GM23338 (cell line): ENCODE data around the gene TSPY10. TPM values are rescaled to one million over a fixed set of nuclear protein-coding genes. Genes with fewer than 3 reads are reported as not detected.
"Not testable (repeated sequence)": the region's sequence is repeated elsewhere in the genome, so short reads cannot be mapped to it uniquely, and the experiment has no call there.

ENCODE experiments used
- ATAC-seq: fragments of 200-7000 bp; cut with Tn5 transposase; 3 replicates; pipeline ENCODE4 v1.9.1; 2020
- DNase-seq: peaks from one replicate; pipeline ENCODE4 v3.0.0-alpha.2; 2015; ENCODE audit warnings: low spot score
- H2AFZ ChIP-seq: fragments of 200-600 bp; sonication (generic); 2 replicates; pipeline ENCODE4 v1.8.0; 2016; ENCODE audit warnings: antibody characterized with exemption, mild to moderate bottlenecking, moderate library complexity
- H3F3A ChIP-seq: fragments of 200-600 bp; sonication (generic); replicated peaks from 2 replicates; pipeline ENCODE4 v1.8.0; 2017; ENCODE audit warnings: antibody characterized with exemption, mixed run types, low read depth
- H3K27ac ChIP-seq: fragments of 200-600 bp; sonication (generic); 2 replicates; pipeline ENCODE4 v1.6.1; 2016; ENCODE audit warnings: low read depth
- H3K27me3 ChIP-seq: fragments of 200-600 bp; sonication (generic); 2 replicates; pipeline ENCODE4 v1.8.0; 2016; ENCODE audit warnings: mild to moderate bottlenecking, mixed run types, moderate library complexity; ENCODE audit not compliant: insufficient read depth
- H3K36me3 ChIP-seq: fragments of 200-600 bp; sonication (generic); 2 replicates; pipeline ENCODE4 v1.8.0; 2016; ENCODE audit warnings: mild to moderate bottlenecking; ENCODE audit not compliant: insufficient read depth
- H3K4me1 ChIP-seq: fragments of 200-600 bp; sonication (generic); 2 replicates; pipeline ENCODE4 v1.8.0; 2016; ENCODE audit warnings: mild to moderate bottlenecking, moderate library complexity; ENCODE audit not compliant: insufficient read depth
- H3K4me2 ChIP-seq: fragments of 200-600 bp; sonication (generic); 2 replicates; pipeline ENCODE4 v1.7.1; 2017; ENCODE audit warnings: mixed run types
- H3K4me3 ChIP-seq: fragments of 200-600 bp; sonication (generic); 2 replicates; pipeline ENCODE4 v1.6.1; 2016; ENCODE audit warnings: mixed run types
- H3K79me2 ChIP-seq: fragments of 200-600 bp; sonication (generic); replicated peaks from 2 replicates; pipeline ENCODE4 v1.8.0; 2017; ENCODE audit warnings: mild to moderate bottlenecking; ENCODE audit not compliant: insufficient read depth
- H3K9me2 ChIP-seq: fragments of 200-600 bp; sonication (generic); 2 replicates; pipeline ENCODE4 v1.8.0; 2017; ENCODE audit not compliant: insufficient read depth
- H4K20me1 ChIP-seq: fragments of 200-600 bp; sonication (generic); replicated peaks from 2 replicates; pipeline ENCODE4 v1.8.0; 2017; ENCODE audit warnings: mild to moderate bottlenecking; ENCODE audit not compliant: insufficient read depth
- H3K27ac Mint-ChIP-seq: 2 replicates; pipeline ENCODE4 v1.8.0; 2020; ENCODE audit warnings: inconsistent platforms, mild to moderate bottlenecking, moderate library complexity, mixed read lengths
- H3K27me3 Mint-ChIP-seq: 3 replicates; pipeline ENCODE4 v1.8.0; 2022; ENCODE audit warnings: low read depth, mild to moderate bottlenecking, moderate library complexity, mixed read lengths, inconsistent platforms; ENCODE audit not compliant: insufficient read depth, poor library complexity
- H3K36me3 Mint-ChIP-seq: 3 replicates; pipeline ENCODE4 v1.8.0; 2021; ENCODE audit warnings: low read depth, mild to moderate bottlenecking, inconsistent platforms, moderate library complexity, mixed read lengths
- H3K4me1 Mint-ChIP-seq: 3 replicates; pipeline ENCODE4 v1.8.0; 2020; ENCODE audit warnings: mild to moderate bottlenecking, inconsistent platforms, mixed read lengths
- H3K4me3 Mint-ChIP-seq: 3 replicates; pipeline ENCODE4 v1.8.0; 2021; ENCODE audit warnings: moderate library complexity, mild to moderate bottlenecking, inconsistent platforms, mixed read lengths
- H3K9me3 Mint-ChIP-seq: 3 replicates; pipeline ENCODE4 v1.8.0; 2020; ENCODE audit warnings: moderate library complexity, mild to moderate bottlenecking, inconsistent platforms, mixed read lengths
- long read RNA-seq: library from polyadenylated mRNA; unstranded; transcript quantifications from one replicate; pipeline ENCODE4 v2.0.0, GENCODE V29; 2020; ENCODE audit not compliant: unreplicated experiment
- polyA plus RNA-seq: library from polyadenylated mRNA; unstranded; fragments of >200 nt; fragmentation: Nextera tagmentation; extraction: Ambion mirVana; gene quantifications from 2 replicates; pipeline ENCODE4 v1.2.1, GENCODE V29; 2016
- total RNA-seq: library from RNA; depleted of rRNA; stranded (reverse); fragments of >200 nt; shearing (Covaris generic); gene quantifications from 2 replicates; pipeline ENCODE4 v1.2.3, GENCODE V29; 2014; rRNA removed

TSPY10 gene
- total RNA-seq (not detected in 2 replicates), polyA plus RNA-seq (not detected in 2 replicates)
- long read RNA-seq = 0 reads

- H3K4me2 ChIP-seq = not testable (repeated sequence)
Observed at GRCh38 chrY:9527580-9527979, at the start of gene TSPY10. Gene TSPY10, plus strand, starts transcription at chrY:9527880. Its CDS starts 46 bp downstream, at chrY:9527926.

GRCh38 chrY:9486967-9487366, 40.7 kb upstream of the TSPY10 start, which contains the start of gene TSPY9:
Gene TSPY9, plus strand, starts transcription at chrY:9487267. Its CDS starts 46 bp downstream, at chrY:9487313.
- not testable (repeated sequence) for H3K4me1 Mint-ChIP-seq, H3K9me2 ChIP-seq, H3K27ac ChIP-seq, H2AFZ ChIP-seq, H3K36me3 Mint-ChIP-seq, H3K4me3 ChIP-seq, H3K4me2 ChIP-seq, DNase-seq, H4K20me1 ChIP-seq, H3K9me3 Mint-ChIP-seq, H3K79me2 ChIP-seq, H3K27ac Mint-ChIP-seq, H3F3A ChIP-seq, H3K4me3 Mint-ChIP-seq, H3K4me1 ChIP-seq, H3K36me3 ChIP-seq, H3K27me3 ChIP-seq, H3K27me3 Mint-ChIP-seq, ATAC-seq

More at GRCh38 chrY:9527580-9527979, at the start of gene TSPY10:
- not testable (repeated sequence) for H3K27me3 Mint-ChIP-seq, H2AFZ ChIP-seq, H3K4me3 Mint-ChIP-seq, H3K79me2 ChIP-seq, H3K27ac ChIP-seq, ATAC-seq, H3K4me1 ChIP-seq, H4K20me1 ChIP-seq, H3K4me3 ChIP-seq, H3K36me3 ChIP-seq, H3K4me1 Mint-ChIP-seq, H3K27me3 ChIP-seq, H3K9me3 Mint-ChIP-seq, H3K9me2 ChIP-seq, H3F3A ChIP-seq, H3K36me3 Mint-ChIP-seq, H3K27ac Mint-ChIP-seq, DNase-seq

- not testable (repeated sequence) for H3K79me2 ChIP-seq, H3K27ac Mint-ChIP-seq, H3K27me3 ChIP-seq, H3K27me3 Mint-ChIP-seq, H3K36me3 ChIP-seq, H3K4me3 Mint-ChIP-seq, H4K20me1 ChIP-seq, DNase-seq, H3K4me1 Mint-ChIP-seq, H3K27ac ChIP-seq, H3K4me1 ChIP-seq, H3K4me3 ChIP-seq, H2AFZ ChIP-seq, H3K9me3 Mint-ChIP-seq, ATAC-seq, H3K9me2 ChIP-seq, H3K4me2 ChIP-seq, H3F3A ChIP-seq, H3K36me3 Mint-ChIP-seq
Observed at GRCh38 chrY:9504396-9504795, 23.3 kb upstream of the TSPY10 start.

GRCh38 chrY:9516287-9516686, 11.4 kb upstream of the TSPY10 start:
- not testable (repeated sequence) for H3K4me3 Mint-ChIP-seq, H3K4me1 ChIP-seq, H3K27me3 ChIP-seq, H3F3A ChIP-seq, H4K20me1 ChIP-seq, H3K36me3 Mint-ChIP-seq, H3K9me2 ChIP-seq, H3K4me3 ChIP-seq, ATAC-seq, H3K27me3 Mint-ChIP-seq, H3K36me3 ChIP-seq, H3K4me2 ChIP-seq, H3K79me2 ChIP-seq, H2AFZ ChIP-seq, H3K27ac ChIP-seq, H3K9me3 Mint-ChIP-seq, DNase-seq, H3K4me1 Mint-ChIP-seq, H3K27ac Mint-ChIP-seq

Other genes starting within 250 kb of the TSPY10 start
- not detected in 2 replicates for gene TSPY4, start 190.4 kb upstream of the TSPY10 start, total RNA-seq
- gene TSPY4, start 190.4 kb upstream of the TSPY10 start, polyA plus RNA-seq = not detected in 2 replicates
- gene TSPY8, start 170.1 kb upstream of the TSPY10 start, total RNA-seq = not detected in 2 replicates
- not detected in 2 replicates for gene TSPY8, start 170.1 kb upstream of the TSPY10 start, polyA plus RNA-seq
- not detected in 2 replicates for gene TSPY3, start 129.5 kb upstream of the TSPY10 start, total RNA-seq
- not detected in 2 replicates for gene TSPY3, start 129.5 kb upstream of the TSPY10 start, polyA plus RNA-seq
- not detected in 2 replicates for gene TSPY1, start 60.9 kb upstream of the TSPY10 start, total RNA-seq
- not detected in 2 replicates for gene TSPY1, start 60.9 kb upstream of the TSPY10 start, polyA plus RNA-seq
- gene TSPY9, start 40.6 kb upstream of the TSPY10 start, total RNA-seq = not detected in 2 replicates
- gene TSPY9, start 40.6 kb upstream of the TSPY10 start, polyA plus RNA-seq = not detected in 2 replicates